GM18519 (cell line): Measurements from ENCODE around the gene SRRM2.

Experiments
- ATAC-seq: cut with Tn5 transposase; IDR thresholded peaks from one replicate; pipeline ENCODE4 v1.9.1; 2021; ENCODE audit warnings: mild to moderate bottlenecking, moderate library complexity; ENCODE audit not compliant: unreplicated experiment, low FRiP score

The SRRM2 gene

GRCh38 chr16:2737895-2738418 lies 14.5 kb upstream of the SRRM2 start:
- no peak for ATAC-seq

GRCh38 chr16:2738615-2739014 lies 13.8 kb upstream of the SRRM2 start:
- no peak for ATAC-seq

- no peak for ATAC-seq
These were observed 12.6 kb upstream of the SRRM2 start for GRCh38 chr16:2739625-2740430.

GRCh38 chr16:2740476-2740875 lies 12.0 kb upstream of the SRRM2 start:
- ATAC-seq = no peak

GRCh38 chr16:2741168-2741567 lies 11.3 kb upstream of the SRRM2 start:
- no peak for ATAC-seq

- ATAC-seq = no peak
These were observed 10.0 kb upstream of the SRRM2 start for GRCh38 chr16:2742323-2743006.

- ATAC-seq = no peak
These were observed 9.2 kb upstream of the SRRM2 start for GRCh38 chr16:2743007-2743810.

- no peak for ATAC-seq
These were observed 7.7 kb upstream of the SRRM2 start for GRCh38 chr16:2744711-2745110.

GRCh38 chr16:2745116-2745890 lies 7.1 kb upstream of the SRRM2 start:
- ATAC-seq = no peak

- no peak for ATAC-seq
These were observed 6.5 kb upstream of the SRRM2 start for GRCh38 chr16:2745961-2746360.

GRCh38 chr16:2748757-2749455 lies 3.5 kb upstream of the SRRM2 start:
- no peak for ATAC-seq

- ATAC-seq = no peak
These were observed 3.0 kb upstream of the SRRM2 start for GRCh38 chr16:2749476-2749875.

- no peak for ATAC-seq
These were observed 2.5 kb upstream of the SRRM2 start for GRCh38 chr16:2749936-2750335.

GRCh38 chr16:2751577-2752034 lies 832 bp upstream of the SRRM2 start:
- ATAC-seq = no peak

GRCh38 chr16:2752850-2753732 lies 653 bp downstream of the SRRM2 start:
- ATAC-seq = no peak

- no peak for ATAC-seq
These were observed 1.2 kb downstream of the SRRM2 start for GRCh38 chr16:2753733-2754020.

GRCh38 chr16:2755158-2755557 lies 2.7 kb downstream of the SRRM2 start:
- no peak for ATAC-seq

- no peak for ATAC-seq
These were observed 4.0 kb downstream of the SRRM2 start for GRCh38 chr16:2756288-2757015.
